ENCODE results near the gene DNAJC22.

- TF ChIP-seq CTCF (IDR thresholded peaks at IDR 0.05; ENCODE audit: low read length): no peak
- no peak for TF ChIP-seq EZH2 (IDR thresholded peaks at IDR 0.05; ENCODE audit: borderline replicate concordance, low read length)
Observed at GRCh38 chr12:49334226-49334625, 12.5 kb upstream of the DNAJC22 start.

Data from OCI-LY1 (cell line).